Measurements from ENCODE around the gene CMIP.

Gene CMIP

DNA sequence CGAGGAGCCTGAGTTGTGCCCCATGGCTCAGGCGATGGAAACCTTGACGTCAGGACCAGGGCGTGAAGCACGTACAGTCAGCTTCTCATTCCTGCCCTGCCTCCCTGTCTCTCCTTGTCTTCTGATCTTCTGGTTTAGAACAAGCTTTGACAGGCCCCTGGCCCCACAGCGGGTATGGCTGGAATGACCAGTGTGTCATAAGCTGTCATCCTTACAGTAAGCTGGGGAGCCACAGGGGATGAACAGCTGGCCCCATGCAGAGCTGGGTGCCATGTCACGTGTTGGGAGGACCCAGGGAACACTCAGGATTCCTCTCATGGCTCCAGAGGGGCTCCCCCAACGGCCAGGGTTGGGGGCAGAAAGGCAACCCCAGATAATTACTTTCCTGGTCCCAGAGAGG is 176.9 kb downstream of the CMIP start:
- peaks cover 1% of the 10 kb centered on the region; the same call in 1 of the 2 replicates for H3K4me1 ChIP-seq (ENCODE audit: insufficient read depth, low read length)
- H3K27ac ChIP-seq (ENCODE audit: low read length) = no peak overlapping the region
- no peak overlapping the region for H2AFZ ChIP-seq (ENCODE audit: low read depth, low read length)
- ATAC-seq (ENCODE audit: insufficient read depth, low read depth) (no peak), DNase-seq (no peak)
- peaks cover 80% of the 10 kb centered on the region for H4K20me1 ChIP-seq (ENCODE audit: insufficient read depth, low read length)
- peaks cover 66% of the 10 kb centered on the region for H3K36me3 ChIP-seq (ENCODE audit: insufficient read depth, low read length)
- peaks cover 19% of the 10 kb centered on the region for H3K79me2 ChIP-seq (ENCODE audit: insufficient read depth, low read length)
- H3K9me3 ChIP-seq (ENCODE audit: insufficient read depth, low read length, severe bottlenecking) = no peaks in the 10 kb centered on the region
- no peak overlapping the region for H3K4me2 ChIP-seq (ENCODE audit: insufficient read depth, low read length)
- no peaks in the 10 kb centered on the region for H3K27me3 ChIP-seq (ENCODE audit: insufficient read depth, low read length, poor library complexity)
- H3K4me3 ChIP-seq (ENCODE audit: low read depth in 1 of 2, low read length in 2 of 2) = no peak overlapping the region
- TF ChIP-seq, protein P1, sequence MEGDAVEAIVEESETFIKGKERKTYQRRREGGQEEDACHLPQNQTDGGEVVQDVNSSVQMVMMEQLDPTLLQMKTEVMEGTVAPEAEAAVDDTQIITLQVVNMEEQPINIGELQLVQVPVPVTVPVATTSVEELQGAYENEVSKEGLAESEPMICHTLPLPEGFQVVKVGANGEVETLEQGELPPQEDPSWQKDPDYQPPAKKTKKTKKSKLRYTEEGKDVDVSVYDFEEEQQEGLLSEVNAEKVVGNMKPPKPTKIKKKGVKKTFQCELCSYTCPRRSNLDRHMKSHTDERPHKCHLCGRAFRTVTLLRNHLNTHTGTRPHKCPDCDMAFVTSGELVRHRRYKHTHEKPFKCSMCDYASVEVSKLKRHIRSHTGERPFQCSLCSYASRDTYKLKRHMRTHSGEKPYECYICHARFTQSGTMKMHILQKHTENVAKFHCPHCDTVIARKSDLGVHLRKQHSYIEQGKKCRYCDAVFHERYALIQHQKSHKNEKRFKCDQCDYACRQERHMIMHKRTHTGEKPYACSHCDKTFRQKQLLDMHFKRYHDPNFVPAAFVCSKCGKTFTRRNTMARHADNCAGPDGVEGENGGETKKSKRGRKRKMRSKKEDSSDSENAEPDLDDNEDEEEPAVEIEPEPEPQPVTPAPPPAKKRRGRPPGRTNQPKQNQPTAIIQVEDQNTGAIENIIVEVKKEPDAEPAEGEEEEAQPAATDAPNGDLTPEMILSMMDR (IDR thresholded peaks at IDR 0.05; ENCODE audit: borderline replicate concordance, extremely low read depth, low read length, poor library complexity, severe bottlenecking) = no peak
- no peak for TF ChIP-seq EZH2 (IDR thresholded peaks at IDR 0.05; ENCODE audit: borderline replicate concordance, low read depth, low read length, severe bottlenecking)
- H3K9ac ChIP-seq (ENCODE audit: low read depth, low read length) = no peak overlapping the region

DNA sequence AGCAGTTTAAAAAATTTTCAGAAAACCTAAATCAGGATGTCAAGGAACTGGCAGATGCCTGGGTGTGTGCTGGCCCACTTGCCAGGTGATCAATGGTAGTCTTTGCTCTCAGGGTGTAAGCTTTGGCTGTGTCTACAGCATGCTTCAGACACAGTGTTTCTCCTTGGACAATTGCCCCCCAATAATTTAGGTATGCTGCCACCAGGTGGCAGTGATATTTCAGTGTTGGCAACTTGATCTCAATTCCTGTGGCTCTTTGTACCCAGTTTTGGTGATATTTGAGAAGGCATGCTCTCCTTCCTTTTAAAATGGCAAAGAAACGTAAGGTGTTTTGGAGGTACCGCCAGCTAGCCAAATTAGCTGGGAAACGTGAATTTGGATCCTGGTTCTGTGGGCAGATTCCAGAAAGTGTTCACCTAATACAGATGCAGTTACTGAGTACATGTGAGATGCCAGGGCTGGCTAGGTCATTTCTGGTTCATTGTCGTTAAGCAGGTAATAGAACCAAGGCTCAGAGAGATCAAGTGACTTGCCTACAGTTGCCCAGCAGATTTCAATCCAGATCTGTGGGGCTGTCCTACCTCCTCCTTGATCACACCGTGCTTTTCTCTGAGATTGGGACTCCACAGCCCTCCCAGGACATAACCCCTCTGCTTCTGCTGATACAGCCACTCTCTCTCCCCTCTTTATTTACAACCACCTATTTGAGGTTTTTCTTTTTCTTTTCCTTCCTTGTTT is 178.9 kb downstream of the CMIP start:
- Histone ChIP-seq H3K9me3 (ENCODE audit: insufficient read depth, low read length, severe bottlenecking) (no peaks in the 10 kb centered on the region), H3K4me2 (ENCODE audit: insufficient read depth, low read length) (no peak overlapping the region), H3K27me3 (ENCODE audit: insufficient read depth, low read length, poor library complexity) (no peaks in the 10 kb centered on the region), H4K20me1 (ENCODE audit: insufficient read depth, low read length) (peaks cover 78% of the 10 kb centered on the region), H3K27ac (ENCODE audit: low read length) (no peak overlapping the region), H3K9ac (ENCODE audit: low read depth, low read length) (no peak overlapping the region), H3K79me2 (ENCODE audit: insufficient read depth, low read length) (peaks cover 12% of the 10 kb centered on the region), H2AFZ (ENCODE audit: low read depth, low read length) (no peak overlapping the region), H3K4me1 (ENCODE audit: insufficient read depth, low read length) (no peaks in the 10 kb centered on the region), H3K4me3 (ENCODE audit: low read depth in 1 of 2, low read length in 2 of 2) (no peak overlapping the region), H3K36me3 (ENCODE audit: insufficient read depth, low read length) (peaks cover 45% of the 10 kb centered on the region)
- ATAC-seq (ENCODE audit: insufficient read depth, low read depth) (peak; percentile 55; the same call in 2 of the 3 replicates), DNase-seq (peak; percentile 46)
- no peak for TF ChIP-seq EZH2 (IDR thresholded peaks at IDR 0.05; ENCODE audit: borderline replicate concordance, low read depth, low read length, severe bottlenecking)
- TF ChIP-seq, protein P1 (IDR thresholded peaks at IDR 0.05; ENCODE audit: borderline replicate concordance, extremely low read depth, low read length, poor library complexity, severe bottlenecking) = peak; percentile 66

DNA sequence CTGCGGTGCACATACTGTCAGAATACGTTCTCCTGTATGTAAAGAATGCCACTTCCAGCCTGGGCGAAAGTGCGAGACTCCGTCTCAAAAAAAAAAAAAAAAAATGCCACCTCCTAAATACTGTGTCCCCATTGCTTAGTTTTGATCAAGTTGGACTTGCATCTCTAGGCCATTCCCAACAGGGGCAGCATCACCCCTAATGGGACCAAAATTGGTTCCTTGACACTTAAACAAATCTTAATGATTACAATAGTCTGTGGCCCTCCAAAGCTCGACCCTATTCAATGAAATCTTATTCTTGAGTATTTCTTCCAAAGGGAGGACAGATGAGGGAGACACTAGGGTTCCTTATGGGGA is 179.8 kb downstream of the CMIP start:
- no peak overlapping the region for H2AFZ ChIP-seq (ENCODE audit: low read depth, low read length)
- H3K4me2 ChIP-seq (ENCODE audit: insufficient read depth, low read length) = no peak overlapping the region
- H3K9me3 ChIP-seq (ENCODE audit: insufficient read depth, low read length, severe bottlenecking) = no peaks in the 10 kb centered on the region
- H4K20me1 ChIP-seq (ENCODE audit: insufficient read depth, low read length) = peaks cover 74% of the 10 kb centered on the region
- peaks cover 37% of the 10 kb centered on the region for H3K36me3 ChIP-seq (ENCODE audit: insufficient read depth, low read length)
- no peak overlapping the region for H3K9ac ChIP-seq (ENCODE audit: low read depth, low read length)
- DNase-seq (no peak), ATAC-seq (ENCODE audit: insufficient read depth, low read depth) (no peak)
- H3K27me3 ChIP-seq (ENCODE audit: insufficient read depth, low read length, poor library complexity) = no peaks in the 10 kb centered on the region
- TF ChIP-seq, protein P1 (IDR thresholded peaks at IDR 0.05; ENCODE audit: borderline replicate concordance, extremely low read depth, low read length, poor library complexity, severe bottlenecking) = no peak
- TF ChIP-seq EZH2 (IDR thresholded peaks at IDR 0.05; ENCODE audit: borderline replicate concordance, low read depth, low read length, severe bottlenecking) = no peak
- H3K4me3 ChIP-seq (ENCODE audit: low read depth in 1 of 2, low read length in 2 of 2) = no peak overlapping the region
- H3K79me2 ChIP-seq (ENCODE audit: insufficient read depth, low read length) = peaks cover 12% of the 10 kb centered on the region
- no peaks in the 10 kb centered on the region for H3K4me1 ChIP-seq (ENCODE audit: insufficient read depth, low read length)
- H3K27ac ChIP-seq (ENCODE audit: low read length) = no peak overlapping the region
